22Rv1 (cell line): ENCODE data around the gene CYP26B1.

ENCODE experiments used
- H3K27ac ChIP-seq: fragments of 450-650 bp; 2 replicates; pipeline ENCODE4 v1.5.1; 2017
- CTCF ChIP-seq: fragments of 450-650 bp; IDR thresholded peaks from 2 replicates; pipeline ENCODE4 v1.5.1; 2017; ENCODE audit warnings: mild to moderate bottlenecking
- ZFX ChIP-seq: fragments of 450-650 bp; IDR thresholded peaks from 2 replicates; pipeline ENCODE4 v1.6.1; 2017; ENCODE audit warnings: antibody characterized with exemption, borderline replicate concordance

CYP26B1 gene

GRCh38 chr2:72116081-72116533, 31.6 kb downstream of the CYP26B1 start:
- no peak overlapping the region for H3K27ac ChIP-seq
- TF ChIP-seq ZFX (no peak), CTCF (no peak; the same call in 1 of the 2 replicates)

GRCh38 chr2:72115110-72116080, 32.3 kb downstream of the CYP26B1 start:
- TF ChIP-seq CTCF (no peak), ZFX (no peak)
- no peak overlapping the region for H3K27ac ChIP-seq

- no peak overlapping the region for H3K27ac ChIP-seq
These were observed 33.0 kb downstream of the CYP26B1 start for GRCh38 chr2:72114693-72115051.

GRCh38 chr2:72113847-72114692, 33.6 kb downstream of the CYP26B1 start:
- no peak overlapping the region for H3K27ac ChIP-seq
- TF ChIP-seq ZFX, result no peak
- no peak for TF ChIP-seq CTCF

More at GRCh38 chr2:72114693-72115051, 33.0 kb downstream of the CYP26B1 start:
- no peak for TF ChIP-seq ZFX
- TF ChIP-seq CTCF, result no peak

GRCh38 chr2:72112981-72113846, 34.4 kb downstream of the CYP26B1 start:
- TF ChIP-seq CTCF (no peak), ZFX (no peak)
- no peak overlapping the region for H3K27ac ChIP-seq

GRCh38 chr2:72112401-72112800, 35.3 kb downstream of the CYP26B1 start:
- TF ChIP-seq ZFX, result no peak
- TF ChIP-seq CTCF, result no peak
- no peak overlapping the region for H3K27ac ChIP-seq
